Fibroblast of peridontal ligament (primary cell): ENCODE results near the gene RMI1.
A peak's percentile ranks its signal among the peaks of the same experiment; 100 is the strongest.
"Not testable (repeated sequence)": the region's sequence is repeated elsewhere in the genome, so short reads cannot be mapped to it uniquely, and the experiment has no call there.

ENCODE experiments used
- DNase-seq: peaks from one replicate; pipeline ENCODE4 v3.0.0-alpha.2; 2010; ENCODE audit errors: extremely low read depth

Gene RMI1

GRCh38 chr9:84002344-84002743 lies 21.7 kb downstream of the RMI1 start:
- peak; percentile 45 for DNase-seq

- DNase-seq, result no peak
Measured at GRCh38 chr9:84003246-84003645, 22.6 kb downstream of the RMI1 start.

- DNase-seq, result no peak
Measured at GRCh38 chr9:84007662-84008061, 27.1 kb downstream of the RMI1 start.

DNA sequence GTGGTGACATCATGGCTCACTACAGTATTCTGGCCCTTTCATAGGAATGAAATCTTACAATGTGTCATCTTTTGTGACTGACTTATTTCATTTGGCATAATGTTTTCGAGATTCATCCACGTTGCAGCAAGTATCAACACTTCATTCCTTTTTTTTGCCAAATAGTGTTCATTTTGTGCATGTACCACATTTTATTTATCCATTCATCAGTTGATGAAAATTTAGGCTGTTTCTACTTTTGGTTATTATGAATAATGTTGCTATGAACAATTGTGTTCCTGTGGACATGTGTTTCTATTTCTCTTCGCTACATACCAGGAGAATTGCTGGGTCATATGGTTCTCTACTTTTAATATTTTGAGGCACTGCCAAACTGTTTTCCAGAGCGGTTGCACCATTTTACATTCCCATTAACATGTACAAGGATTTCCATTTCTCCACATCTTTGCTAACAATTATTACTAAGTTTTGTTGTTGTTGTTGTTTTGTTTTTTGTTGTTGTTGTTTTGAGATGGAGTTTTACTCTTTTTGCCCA lies 43.5 kb downstream of the RMI1 start:
- no peak for DNase-seq

GRCh38 chr9:84027201-84027600 lies 46.6 kb downstream of the RMI1 start:
- DNase-seq, result no peak

- no peak for DNase-seq
Measured at GRCh38 chr9:84031534-84031933, 50.9 kb downstream of the RMI1 start.

GRCh38 chr9:84041857-84042256 lies 61.3 kb downstream of the RMI1 start:
- not testable (repeated sequence) for DNase-seq

DNA sequence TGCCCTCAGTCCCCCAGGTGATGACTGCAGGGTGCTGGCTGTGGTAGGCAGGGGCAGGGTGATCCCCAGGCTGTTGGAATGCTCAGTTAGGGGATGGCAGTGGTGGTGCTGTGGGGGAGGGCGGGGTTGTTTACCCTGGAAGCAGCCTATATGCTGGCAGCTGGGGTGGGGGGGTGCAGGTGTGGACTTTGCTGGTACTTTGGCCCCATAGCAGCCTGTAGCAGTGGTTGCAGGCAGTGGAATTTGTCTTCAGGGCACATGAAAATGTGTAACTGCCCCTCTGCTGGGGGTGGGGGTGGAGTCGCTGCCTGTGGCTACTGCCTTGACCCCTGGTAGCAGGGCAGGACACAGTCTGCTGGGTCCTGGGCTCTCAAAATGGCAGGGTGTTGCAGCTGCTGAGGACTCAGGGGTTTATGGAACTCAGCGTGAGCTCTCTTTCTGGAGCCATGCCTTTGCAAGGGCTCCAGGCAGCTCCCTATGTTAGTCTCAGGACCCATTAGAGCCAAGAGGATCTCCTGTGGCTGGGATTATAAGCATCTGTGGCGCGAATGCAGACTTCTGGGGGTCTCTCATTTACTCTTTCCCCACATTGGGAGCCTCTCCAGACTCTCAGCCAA lies 65.0 kb downstream of the RMI1 start:
- no peak for DNase-seq
